GM12892 (cell line): ENCODE data around the gene TNS1.

Experiments
- POLR2A ChIP-seq: IDR thresholded peaks from 2 replicates; pipeline ENCODE4 v1.6.1; 2011; ENCODE audit warnings: low read depth, low read length, control low read depth
- POLR2AphosphoS5 ChIP-seq: IDR thresholded peaks from 2 replicates; pipeline ENCODE4 v1.6.1; 2011; ENCODE audit warnings: low read depth, low read length, control low read depth
- TAF1 ChIP-seq: IDR thresholded peaks from 2 replicates; pipeline ENCODE4 v1.6.1; 2011; ENCODE audit warnings: low read depth, mild to moderate bottlenecking, control low read depth, low read length, borderline replicate concordance

DNA sequence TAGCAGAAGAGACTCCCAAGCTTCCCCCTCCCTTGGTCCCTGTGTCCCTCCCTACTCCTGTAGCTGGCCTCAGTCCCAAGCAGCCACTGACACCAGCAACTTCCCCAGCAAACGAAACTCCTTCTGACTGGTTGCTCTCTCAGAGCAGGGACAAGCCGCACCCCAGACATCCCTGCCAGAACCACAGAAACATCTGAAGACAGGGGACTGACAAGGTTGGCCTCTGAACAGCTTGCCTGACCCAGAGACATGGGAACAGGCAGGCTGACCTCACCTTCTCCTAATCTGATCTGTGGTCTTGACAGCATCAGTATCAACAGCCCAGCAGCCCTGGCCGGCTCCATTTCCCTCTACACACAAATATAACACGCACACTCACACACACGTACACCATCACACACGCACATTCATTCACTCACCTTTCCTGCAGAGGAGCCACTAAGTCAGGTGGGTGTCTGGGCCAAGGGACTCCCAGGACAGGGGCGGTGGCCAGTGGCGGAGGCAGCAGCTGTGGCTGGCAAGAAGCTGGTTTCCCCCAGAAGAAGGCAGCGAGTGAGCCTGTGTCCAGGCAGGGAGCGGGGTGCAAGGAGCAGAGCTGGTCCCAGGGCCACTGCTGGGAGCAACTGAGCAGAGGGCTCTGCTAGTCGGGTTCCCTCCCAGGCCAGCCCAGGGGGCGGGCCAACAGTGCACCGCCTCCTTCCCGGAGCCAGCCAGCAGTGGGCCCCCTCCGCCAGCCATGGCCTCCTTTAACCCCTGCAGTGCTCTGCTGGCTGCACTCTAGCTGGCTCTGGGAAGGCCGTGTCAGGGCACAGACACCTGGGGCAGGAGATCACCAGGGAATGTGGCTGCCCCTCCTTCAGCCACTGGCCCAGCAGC, 59.1 kb downstream of the TNS1 start:
- TF ChIP-seq POLR2A (no peak), TAF1 (no peak), POLR2AphosphoS5 (no peak)
